ENCODE measurements around the gene DNMT3L. TPM values are rescaled to one million over a fixed set of nuclear protein-coding genes. Genes with fewer than 3 reads are reported as not detected.

DNMT3L gene
- polyA plus RNA-seq, 1 of the 3 experiments (the other 2 are of a cell fraction), result not detected

- no peak overlapping the region for H2AFZ ChIP-seq (ENCODE audit: low read depth)
- H3F3A ChIP-seq (replicated peaks; ENCODE audit: insufficient read depth), result no peaks in the 10 kb centered on the region
- no peaks in the 10 kb centered on the region for H3K4me1 ChIP-seq (ENCODE audit: control insufficient read depth in 1 of 2, insufficient read depth in 2 of 2, low read depth in 1 of 2, low read length in 1 of 2)
- no peaks in the 10 kb centered on the region for H3K27me3 ChIP-seq (ENCODE audit: insufficient read depth)
- H3K9me3 ChIP-seq, result no peaks in the 10 kb centered on the region
- no peak overlapping the region for H3K9ac ChIP-seq
- H3K4me3 ChIP-seq (ENCODE audit: low read depth in 2 of 2, low read length in 1 of 2), result no peak overlapping the region
- H3K4me2 ChIP-seq, result no peak overlapping the region
- CTCF ChIA-PET, result no interaction called here
- POLR2A ChIA-PET, result no interaction called here
- no peak overlapping the region for H3K27ac ChIP-seq (ENCODE audit: low read depth in 2 of 2, low read length in 1 of 2)
- no peak for DNase-seq
- no peaks in the 10 kb centered on the region for H4K20me1 ChIP-seq (ENCODE audit: insufficient read depth)
- no peak for TF ChIP-seq FOXM1 (IDR thresholded peaks at IDR 0.05; ENCODE audit: low read depth)
- no peak for TF ChIP-seq SMC3 (IDR thresholded peaks at IDR 0.05; ENCODE audit: low read depth, low read length)
- TF ChIP-seq ZBTB33 (IDR thresholded peaks at IDR 0.05; ENCODE audit: borderline replicate concordance, low read depth), result no peak
- TF ChIP-seq NRF1 (IDR thresholded peaks at IDR 0.05; ENCODE audit: low read depth, low read length), result no peak
- TF ChIP-seq RXRA (IDR thresholded peaks at IDR 0.05; ENCODE audit: borderline replicate concordance, low read depth), result no peak
- TF ChIP-seq CHD2 (IDR thresholded peaks at IDR 0.05; ENCODE audit: low read length, partially characterized antibody), result no peak
- no peak for TF ChIP-seq TAF1 (IDR thresholded peaks at IDR 0.05; ENCODE audit: borderline replicate concordance, low read depth, low read length)
- TF ChIP-seq GABPA (IDR thresholded peaks at IDR 0.05; ENCODE audit: low read depth), result no peak
- no peak for TF ChIP-seq YY1 (IDR thresholded peaks at IDR 0.05; ENCODE audit: low read depth)
- no peak for TF ChIP-seq JUND (IDR thresholded peaks at IDR 0.05)
- no peak for TF ChIP-seq PBX3 (IDR thresholded peaks at IDR 0.05)
- TF ChIP-seq MAX (IDR thresholded peaks at IDR 0.05; ENCODE audit: low read depth), result no peak
- no peak for TF ChIP-seq EP300 (IDR thresholded peaks at IDR 0.05; ENCODE audit: borderline replicate concordance in 1 of 2, low read depth in 1 of 2, low read length in 1 of 2)
- no peak for TF ChIP-seq MEF2A (IDR thresholded peaks at IDR 0.05; ENCODE audit: borderline replicate concordance, low read depth)
- no peaks in the 10 kb centered on the region for H3K36me3 ChIP-seq (replicated peaks in 1 of 2; ENCODE audit: control insufficient read depth in 1 of 2, insufficient read depth in 2 of 2, low read length in 1 of 2)
- H3K79me2 ChIP-seq (ENCODE audit: insufficient read depth), result no peaks in the 10 kb centered on the region
- WGBS (ENCODE audit: low lambda C conversion rate), result 80% methylated on average over 9 of the region's 18 CpGs
- no peaks in the 10 kb centered on the region for H3K9me2 ChIP-seq
Measured at GRCh38 chr21:44263221-44263760, 1.6 kb upstream of the DNMT3L start.

GRCh38 chr21:44262338-44263056 lies 800 bp upstream of the DNMT3L start:
- Histone ChIP-seq H3F3A (replicated peaks; ENCODE audit: insufficient read depth) (no peaks in the 10 kb centered on the region), H3K9ac (no peak overlapping the region), H3K27ac (ENCODE audit: low read depth in 2 of 2, low read length in 1 of 2) (no peak overlapping the region), H3K4me2 (no peak overlapping the region), H3K4me3 (ENCODE audit: low read depth in 2 of 2, low read length in 1 of 2) (no peak overlapping the region), H3K9me2 (no peaks in the 10 kb centered on the region), H3K4me1 (ENCODE audit: control insufficient read depth in 1 of 2, insufficient read depth in 2 of 2, low read depth in 1 of 2, low read length in 1 of 2) (no peaks in the 10 kb centered on the region), H4K20me1 (ENCODE audit: insufficient read depth) (no peaks in the 10 kb centered on the region), H3K27me3 (ENCODE audit: insufficient read depth) (no peaks in the 10 kb centered on the region), H2AFZ (ENCODE audit: low read depth) (no peak overlapping the region), H3K79me2 (ENCODE audit: insufficient read depth) (no peaks in the 10 kb centered on the region), H3K9me3 (no peaks in the 10 kb centered on the region), H3K36me3 (replicated peaks in 1 of 2; ENCODE audit: control insufficient read depth in 1 of 2, insufficient read depth in 2 of 2, low read length in 1 of 2) (no peaks in the 10 kb centered on the region)
- ChIA-PET POLR2A (no interaction called here), CTCF (no interaction called here)
- 63% methylated on average over 12 of the region's 12 CpGs for WGBS (ENCODE audit: low lambda C conversion rate)
- TF ChIP-seq GATA2 (CRISPR knock-in tag; IDR thresholded peaks at IDR 0.05), result no peak
- TF ChIP-seq FOXM1 (IDR thresholded peaks at IDR 0.05; ENCODE audit: low read depth), result no peak
- TF ChIP-seq ELF1 (IDR thresholded peaks at IDR 0.05), result no peak
- no peak for TF ChIP-seq RCOR1 (IDR thresholded peaks at IDR 0.05; ENCODE audit: low read length)
- TF ChIP-seq RXRA (IDR thresholded peaks at IDR 0.05; ENCODE audit: borderline replicate concordance, low read depth), result no peak
- TF ChIP-seq FOXJ3 (CRISPR knock-in tag; IDR thresholded peaks at IDR 0.05), result no peak
- no peak for DNase-seq

Measured in SK-N-SH (cell line).